Measurements from ENCODE around the gene ULK4. TPM values are rescaled to one million over a fixed set of nuclear protein-coding genes. Genes with fewer than 3 reads are reported as not detected.

Gene ULK4
- polyA plus RNA-seq, 1 of the 3 experiments (the other 2 are of a cell fraction), result 6.2 TPM

DNA sequence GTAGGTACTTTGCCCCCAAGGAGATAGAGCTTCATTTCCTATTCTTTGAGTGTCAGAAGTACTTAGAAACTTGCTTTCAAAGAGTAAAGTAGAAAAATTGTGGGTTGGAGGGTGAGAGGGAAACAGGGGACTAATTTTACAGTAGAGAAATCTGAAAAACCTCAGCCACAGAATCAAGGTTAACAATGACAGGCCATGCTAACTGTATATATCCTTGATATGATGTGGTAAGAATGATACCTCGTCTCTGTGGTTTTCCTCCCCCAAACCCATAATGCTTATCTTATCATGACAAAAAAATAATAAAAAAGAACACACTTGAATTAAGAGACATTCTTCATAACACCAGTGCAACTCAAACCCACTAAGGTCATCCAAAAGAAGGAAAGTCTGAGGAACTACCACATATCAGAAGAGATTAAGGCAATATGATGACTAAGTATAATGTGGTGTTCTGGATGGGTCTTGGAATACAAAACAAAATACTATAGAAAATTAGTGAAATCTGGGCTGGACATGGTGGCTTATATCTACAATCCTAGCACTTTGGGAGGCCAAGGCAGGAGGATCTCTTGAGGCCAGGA is 360.4 kb downstream of the ULK4 start:
- no peaks in the 10 kb centered on the region for H3K9me3 ChIP-seq
- H3K9ac ChIP-seq, result no peak overlapping the region
- H3K4me1 ChIP-seq (ENCODE audit: control insufficient read depth in 1 of 2, insufficient read depth in 2 of 2, low read depth in 1 of 2, low read length in 1 of 2), result no peaks in the 10 kb centered on the region; a peak in 2 of 4 replicates
- TF ChIP-seq, protein P1, sequence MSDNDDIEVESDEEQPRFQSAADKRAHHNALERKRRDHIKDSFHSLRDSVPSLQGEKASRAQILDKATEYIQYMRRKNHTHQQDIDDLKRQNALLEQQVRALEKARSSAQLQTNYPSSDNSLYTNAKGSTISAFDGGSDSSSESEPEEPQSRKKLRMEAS (IDR thresholded peaks at IDR 0.05; ENCODE audit: low read depth), result no peak
- TF ChIP-seq TAF1 (IDR thresholded peaks at IDR 0.05; ENCODE audit: borderline replicate concordance, low read depth, low read length) (no peak), TCF12 (IDR thresholded peaks at IDR 0.05) (no peak), RCOR1 (IDR thresholded peaks at IDR 0.05; ENCODE audit: low read length) (no peak), GABPA (IDR thresholded peaks at IDR 0.05; ENCODE audit: low read depth) (no peak), RFX5 (IDR thresholded peaks at IDR 0.05; ENCODE audit: low read length) (no peak), MXI1 (IDR thresholded peaks at IDR 0.05; ENCODE audit: low read depth, low read length) (no peak)
- TF ChIP-seq, protein P2, sequence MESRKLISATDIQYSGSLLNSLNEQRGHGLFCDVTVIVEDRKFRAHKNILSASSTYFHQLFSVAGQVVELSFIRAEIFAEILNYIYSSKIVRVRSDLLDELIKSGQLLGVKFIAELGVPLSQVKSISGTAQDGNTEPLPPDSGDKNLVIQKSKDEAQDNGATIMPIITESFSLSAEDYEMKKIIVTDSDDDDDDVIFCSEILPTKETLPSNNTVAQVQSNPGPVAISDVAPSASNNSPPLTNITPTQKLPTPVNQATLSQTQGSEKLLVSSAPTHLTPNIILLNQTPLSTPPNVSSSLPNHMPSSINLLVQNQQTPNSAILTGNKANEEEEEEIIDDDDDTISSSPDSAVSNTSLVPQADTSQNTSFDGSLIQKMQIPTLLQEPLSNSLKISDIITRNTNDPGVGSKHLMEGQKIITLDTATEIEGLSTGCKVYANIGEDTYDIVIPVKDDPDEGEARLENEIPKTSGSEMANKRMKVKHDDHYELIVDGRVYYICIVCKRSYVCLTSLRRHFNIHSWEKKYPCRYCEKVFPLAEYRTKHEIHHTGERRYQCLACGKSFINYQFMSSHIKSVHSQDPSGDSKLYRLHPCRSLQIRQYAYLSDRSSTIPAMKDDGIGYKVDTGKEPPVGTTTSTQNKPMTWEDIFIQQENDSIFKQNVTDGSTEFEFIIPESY (IDR thresholded peaks at IDR 0.05; ENCODE audit: borderline replicate concordance, low read depth), result no peak
- H3K36me3 ChIP-seq (replicated peaks in 1 of 2; ENCODE audit: control insufficient read depth in 1 of 2, insufficient read depth in 2 of 2, low read length in 1 of 2), result no peaks in the 10 kb centered on the region
- H4K20me1 ChIP-seq (ENCODE audit: insufficient read depth), result no peaks in the 10 kb centered on the region
- H3F3A ChIP-seq (replicated peaks; ENCODE audit: insufficient read depth), result no peaks in the 10 kb centered on the region
- H2AFZ ChIP-seq (ENCODE audit: low read depth), result no peak overlapping the region
- H3K9me2 ChIP-seq, result no peaks in the 10 kb centered on the region
- no peak overlapping the region for H3K4me2 ChIP-seq
- no peak overlapping the region for H3K4me3 ChIP-seq (ENCODE audit: low read depth in 2 of 2, low read length in 1 of 2)
- WGBS (ENCODE audit: low lambda C conversion rate), result 55% methylated on average over 1 of the region's 1 CpG
- H3K79me2 ChIP-seq (ENCODE audit: insufficient read depth), result no peaks in the 10 kb centered on the region
- no peak for DNase-seq
- H3K27me3 ChIP-seq (ENCODE audit: insufficient read depth), result no peaks in the 10 kb centered on the region
- CTCF ChIA-PET, result interaction anchor here (0.7 kb wide), 1 partner anchor 12 kb away, joined by 3 read pairs; no protein-coding TSS in a partner anchor
- H3K27ac ChIP-seq (ENCODE audit: low read depth in 2 of 2, low read length in 1 of 2), result no peak overlapping the region
- POLR2A ChIA-PET, result no interaction called here

DNA sequence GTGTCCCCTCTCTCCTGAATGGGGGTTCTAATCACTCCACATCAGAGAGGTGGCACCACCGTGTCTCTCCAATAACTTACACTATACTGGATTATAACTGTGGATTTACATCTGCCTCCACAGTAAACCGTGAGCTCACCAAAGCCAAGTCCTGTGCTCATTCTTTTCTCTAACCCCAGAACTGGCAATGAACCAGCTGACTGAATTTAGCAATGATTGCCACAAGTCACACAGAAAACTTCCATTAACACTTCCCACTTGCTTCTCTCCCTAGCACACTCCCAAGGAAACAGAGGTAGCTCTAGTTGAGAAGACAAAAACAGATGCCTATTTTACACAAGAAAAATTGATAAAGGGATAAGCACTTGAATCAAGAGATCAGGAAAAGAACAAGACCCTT is 361.3 kb downstream of the ULK4 start:
- no peaks in the 10 kb centered on the region for H3K36me3 ChIP-seq (replicated peaks in 1 of 2; ENCODE audit: control insufficient read depth in 1 of 2, insufficient read depth in 2 of 2, low read length in 1 of 2)
- no peak overlapping the region for H3K4me2 ChIP-seq
- H2AFZ ChIP-seq (ENCODE audit: low read depth), result no peak overlapping the region
- H3F3A ChIP-seq (replicated peaks; ENCODE audit: insufficient read depth), result no peaks in the 10 kb centered on the region
- H3K4me3 ChIP-seq (ENCODE audit: low read depth in 2 of 2, low read length in 1 of 2), result no peak overlapping the region
- H4K20me1 ChIP-seq (ENCODE audit: insufficient read depth), result no peaks in the 10 kb centered on the region
- no peak for DNase-seq
- H3K27ac ChIP-seq (ENCODE audit: low read depth in 2 of 2, low read length in 1 of 2), result no peak overlapping the region
- H3K9ac ChIP-seq, result no peak overlapping the region
- ChIA-PET POLR2A (no interaction called here), CTCF (interaction anchor here (0.7 kb wide), 1 partner anchor 12 kb away, joined by 3 read pairs; no protein-coding TSS in a partner anchor)
- no peaks in the 10 kb centered on the region for H3K9me2 ChIP-seq
- H3K9me3 ChIP-seq, result no peaks in the 10 kb centered on the region
- TF ChIP-seq RFX5 (IDR thresholded peaks at IDR 0.05; ENCODE audit: low read length) (no peak), GATA2 (CRISPR knock-in tag; IDR thresholded peaks at IDR 0.05) (no peak), RAD21 (IDR thresholded peaks at IDR 0.05; ENCODE audit: low read length) (no peak), SMC3 (IDR thresholded peaks at IDR 0.05; ENCODE audit: low read depth, low read length) (no peak), EZH2phosphoT487 (IDR thresholded peaks at IDR 0.05; ENCODE audit: borderline replicate concordance, low read depth) (no peak), FOXM1 (IDR thresholded peaks at IDR 0.05; ENCODE audit: low read depth) (no peak), SIN3A (IDR thresholded peaks at IDR 0.05; ENCODE audit: borderline replicate concordance, low read depth, low read length) (no peak), NFIC (IDR thresholded peaks at IDR 0.05; ENCODE audit: borderline replicate concordance) (no peak)
- TF ChIP-seq, protein P3, sequence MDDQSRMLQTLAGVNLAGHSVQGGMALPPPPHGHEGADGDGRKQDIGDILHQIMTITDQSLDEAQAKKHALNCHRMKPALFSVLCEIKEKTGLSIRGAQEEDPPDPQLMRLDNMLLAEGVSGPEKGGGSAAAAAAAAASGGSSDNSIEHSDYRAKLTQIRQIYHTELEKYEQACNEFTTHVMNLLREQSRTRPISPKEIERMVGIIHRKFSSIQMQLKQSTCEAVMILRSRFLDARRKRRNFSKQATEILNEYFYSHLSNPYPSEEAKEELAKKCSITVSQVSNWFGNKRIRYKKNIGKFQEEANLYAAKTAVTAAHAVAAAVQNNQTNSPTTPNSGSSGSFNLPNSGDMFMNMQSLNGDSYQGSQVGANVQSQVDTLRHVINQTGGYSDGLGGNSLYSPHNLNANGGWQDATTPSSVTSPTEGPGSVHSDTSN (IDR thresholded peaks at IDR 0.05), result no peak
- TF ChIP-seq, protein P2 (IDR thresholded peaks at IDR 0.05; ENCODE audit: borderline replicate concordance, low read depth), result no peak
- H3K79me2 ChIP-seq (ENCODE audit: insufficient read depth), result no peaks in the 10 kb centered on the region
- WGBS (ENCODE audit: low lambda C conversion rate), result 71% methylated on average over 2 of the region's 2 CpGs
- H3K4me1 ChIP-seq (ENCODE audit: control insufficient read depth in 1 of 2, insufficient read depth in 2 of 2, low read depth in 1 of 2, low read length in 1 of 2), result no peaks in the 10 kb centered on the region; a peak in 2 of 4 replicates
- H3K27me3 ChIP-seq (ENCODE audit: insufficient read depth), result no peaks in the 10 kb centered on the region
